ENCODE results near the gene PIAS2.

DNA sequence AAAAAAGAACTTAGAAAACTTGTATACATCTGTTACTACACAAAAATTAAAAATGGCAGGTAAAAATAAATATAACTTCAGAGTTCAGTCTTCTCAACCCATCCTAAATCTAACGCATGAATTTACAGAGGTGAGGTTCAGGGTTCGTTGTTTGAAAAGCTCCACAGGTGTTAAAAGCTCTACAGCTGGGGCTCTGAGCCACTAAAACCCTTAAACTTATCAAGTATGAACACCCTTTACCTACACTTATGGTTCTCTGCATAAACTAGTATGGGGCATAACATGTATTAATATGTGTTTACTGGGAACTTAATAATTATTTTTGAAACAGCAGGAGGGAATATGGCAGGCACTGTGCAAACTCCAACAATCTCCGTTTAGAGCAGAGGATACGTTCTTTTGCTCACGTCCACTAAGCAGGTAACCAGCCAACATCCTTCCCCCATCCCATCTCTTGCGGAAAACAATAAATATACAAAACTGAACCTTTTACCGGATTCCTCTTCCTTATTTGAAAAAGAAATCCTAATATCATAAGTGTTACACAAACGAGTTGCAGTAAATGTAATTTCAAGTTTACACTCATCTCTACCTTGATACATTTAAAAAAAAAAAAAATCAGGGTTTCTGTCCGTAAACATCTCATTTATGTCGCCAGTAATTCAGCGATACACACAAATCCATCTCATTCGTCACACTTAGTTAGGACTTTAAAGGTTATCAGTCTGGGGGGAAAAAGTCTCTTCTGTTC is 1.3 kb downstream of the PIAS2 start:
- TF ChIP-seq TFAM (CRISPR knock-in tag; conservative IDR thresholded peaks at IDR 0.05), result no peak
- TF ChIP-seq MAFF (IDR thresholded peaks at IDR 0.05; ENCODE audit: low read length), result no peak
- TF ChIP-seq CEBPG (CRISPR knock-in tag; IDR thresholded peaks at IDR 0.05), result no peak
- TF ChIP-seq CEBPG (tag; conservative IDR thresholded peaks at IDR 0.05 in 1 of 2, IDR thresholded peaks at IDR 0.05 in 1 of 2), result no peak
- no peak for TF ChIP-seq CHD2 (IDR thresholded peaks at IDR 0.05; ENCODE audit: low read depth, low read length)
